ENCODE measurements around the gene SLC33A1.

DNA sequence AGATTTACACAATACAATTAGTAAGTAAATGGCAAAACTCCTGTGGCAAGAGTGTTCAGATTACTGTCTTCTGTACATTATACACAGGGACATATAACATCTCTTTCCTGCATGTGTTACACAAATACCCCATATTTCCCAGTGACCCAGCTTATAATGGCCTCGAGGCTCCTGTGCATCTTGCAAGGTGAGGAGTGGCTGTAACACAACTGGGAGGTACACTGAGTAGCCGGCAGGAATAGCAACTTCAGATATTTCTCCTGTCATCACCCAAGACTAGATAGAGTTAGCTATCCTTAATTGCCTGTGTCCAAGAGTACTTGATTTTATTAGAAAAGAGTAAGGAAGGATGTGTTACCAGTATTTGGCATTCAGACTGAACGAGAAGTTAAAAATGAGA is 21.8 kb upstream of the SLC33A1 start:
- TF ChIP-seq, protein P1, sequence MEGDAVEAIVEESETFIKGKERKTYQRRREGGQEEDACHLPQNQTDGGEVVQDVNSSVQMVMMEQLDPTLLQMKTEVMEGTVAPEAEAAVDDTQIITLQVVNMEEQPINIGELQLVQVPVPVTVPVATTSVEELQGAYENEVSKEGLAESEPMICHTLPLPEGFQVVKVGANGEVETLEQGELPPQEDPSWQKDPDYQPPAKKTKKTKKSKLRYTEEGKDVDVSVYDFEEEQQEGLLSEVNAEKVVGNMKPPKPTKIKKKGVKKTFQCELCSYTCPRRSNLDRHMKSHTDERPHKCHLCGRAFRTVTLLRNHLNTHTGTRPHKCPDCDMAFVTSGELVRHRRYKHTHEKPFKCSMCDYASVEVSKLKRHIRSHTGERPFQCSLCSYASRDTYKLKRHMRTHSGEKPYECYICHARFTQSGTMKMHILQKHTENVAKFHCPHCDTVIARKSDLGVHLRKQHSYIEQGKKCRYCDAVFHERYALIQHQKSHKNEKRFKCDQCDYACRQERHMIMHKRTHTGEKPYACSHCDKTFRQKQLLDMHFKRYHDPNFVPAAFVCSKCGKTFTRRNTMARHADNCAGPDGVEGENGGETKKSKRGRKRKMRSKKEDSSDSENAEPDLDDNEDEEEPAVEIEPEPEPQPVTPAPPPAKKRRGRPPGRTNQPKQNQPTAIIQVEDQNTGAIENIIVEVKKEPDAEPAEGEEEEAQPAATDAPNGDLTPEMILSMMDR (conservative IDR thresholded peaks at IDR 0.05 in 1 of 2, IDR thresholded peaks at IDR 0.05 in 1 of 2; ENCODE audit: extremely low read depth in 1 of 2, insufficient read depth in 1 of 2, low read depth in 1 of 2, low read length in 2 of 2), result no peak
- TF ChIP-seq EZH2 (IDR thresholded peaks at IDR 0.05; ENCODE audit: borderline replicate concordance, low read length), result no peak
